ENCODE measurements around the gene RAB21.
"Not testable (repeated sequence)": the region's sequence is repeated elsewhere in the genome, so short reads cannot be mapped to it uniquely, and the experiment has no call there.

The RAB21 gene

DNA sequence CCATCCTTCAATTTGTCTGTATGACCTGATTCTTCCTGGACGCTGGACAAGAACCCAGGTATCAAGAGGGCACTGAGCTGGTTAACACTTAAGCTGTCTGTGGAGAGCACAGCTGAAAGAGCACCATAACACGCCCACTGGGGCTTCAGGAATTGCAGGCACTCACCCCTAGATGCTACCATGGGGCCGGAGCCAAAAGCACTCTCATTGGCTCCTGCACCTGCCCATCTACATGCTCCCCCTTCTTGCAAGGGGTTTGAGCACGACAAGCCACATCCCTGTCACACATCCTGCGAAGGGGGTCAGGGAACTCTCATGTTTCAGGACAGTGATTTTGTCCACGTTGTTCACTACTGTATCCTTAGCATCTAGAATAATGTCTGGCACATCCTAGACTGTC lies 49.8 kb downstream of the RAB21 start:
- no peak for DNase-seq

DNA sequence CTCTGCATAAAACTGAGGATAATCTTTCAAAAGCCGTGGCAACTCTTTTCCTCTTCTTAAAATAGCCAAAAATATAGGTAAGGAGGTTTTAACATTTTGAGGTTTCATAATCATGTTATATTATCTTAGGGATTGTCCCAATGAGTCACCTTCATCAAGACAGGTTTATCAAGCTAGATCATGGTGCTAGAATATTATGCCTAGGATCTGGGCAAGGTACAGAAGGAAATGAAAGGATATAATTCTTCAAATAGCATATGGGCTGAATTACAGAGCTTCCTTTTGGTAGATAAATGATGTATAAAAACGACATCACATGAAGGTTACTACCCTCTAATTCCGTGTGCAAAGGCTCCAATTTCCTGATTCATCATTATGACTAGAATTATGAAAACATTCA lies 56.3 kb downstream of the RAB21 start:
- DNase-seq = no peak

DNA sequence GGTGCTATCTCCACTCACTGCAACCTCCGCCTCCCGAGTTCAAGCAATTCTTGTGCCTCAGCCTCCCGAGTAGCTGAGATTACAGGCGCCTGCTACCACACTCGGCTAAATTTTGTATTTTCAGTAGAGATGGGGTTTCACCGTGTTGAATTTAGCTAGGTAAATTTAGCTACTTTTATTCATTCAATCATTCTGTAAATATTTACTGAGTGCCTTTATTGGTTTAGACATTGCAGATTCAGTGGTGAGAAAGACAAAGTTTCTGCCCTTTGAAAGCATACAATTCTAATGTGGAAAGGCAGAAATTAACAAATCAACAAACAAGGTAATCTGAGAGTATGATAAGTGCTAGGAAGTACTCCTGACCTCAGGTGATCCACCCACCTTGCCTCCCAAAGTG lies 60.6 kb downstream of the RAB21 start:
- DNase-seq = not testable (repeated sequence)

DNA sequence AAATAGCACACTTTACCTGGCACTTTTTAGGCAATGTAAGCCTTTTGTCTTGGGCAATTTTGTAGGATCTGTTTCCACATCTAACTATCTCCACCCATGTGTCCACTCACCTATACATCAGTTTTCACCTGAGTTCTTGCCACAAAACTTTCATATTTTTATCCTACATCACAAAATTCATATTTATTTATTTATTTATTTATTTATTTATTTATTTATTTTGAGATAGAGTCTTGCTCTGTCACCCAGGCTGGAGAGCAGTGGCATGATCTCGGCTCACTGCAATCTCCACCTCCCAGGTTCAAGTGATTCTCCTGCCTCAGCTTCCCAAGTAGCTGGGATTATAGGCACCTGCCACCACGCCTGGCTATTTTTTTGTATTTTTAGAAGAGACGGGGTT lies 67.4 kb downstream of the RAB21 start:
- DNase-seq = not testable (repeated sequence)

DNA sequence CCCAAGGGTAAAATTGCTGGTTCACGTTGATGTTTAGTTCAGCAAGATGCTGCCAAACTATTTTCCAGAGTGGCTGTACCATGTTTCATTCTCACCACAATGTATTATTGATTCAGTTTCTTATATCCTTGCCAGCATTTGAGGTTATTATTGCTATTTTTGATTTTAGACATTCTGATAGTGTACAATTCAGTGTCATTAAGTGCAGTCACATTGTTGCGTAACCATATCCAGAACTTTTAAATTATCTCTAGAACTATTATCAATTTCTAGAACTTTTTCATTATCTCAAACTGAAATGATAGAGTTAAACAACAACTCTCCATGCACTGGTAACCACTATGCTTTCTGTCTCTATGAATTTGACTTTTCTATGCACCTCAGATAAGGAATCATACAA lies 74.2 kb downstream of the RAB21 start:
- DNase-seq = no peak

DNA sequence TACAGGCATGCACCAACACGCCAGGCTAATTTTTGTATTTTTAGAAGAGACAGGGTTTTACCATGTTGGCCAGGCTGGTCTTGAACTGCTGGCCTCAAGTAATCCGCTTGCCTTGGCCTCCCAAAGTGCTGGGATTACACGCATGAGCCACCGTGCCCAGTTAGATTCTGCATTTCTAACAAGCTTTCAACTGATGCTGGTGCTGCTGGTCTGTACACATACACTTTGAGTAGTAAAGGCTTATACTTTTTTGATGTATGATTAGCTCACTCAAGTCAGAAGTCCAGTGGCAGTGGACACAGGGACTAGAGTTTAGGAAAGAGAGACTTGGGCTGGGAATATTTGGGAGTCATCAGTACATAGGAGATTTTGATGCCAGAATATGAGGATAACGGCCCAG lies 82.7 kb downstream of the RAB21 start:
- no peak for DNase-seq

DNA sequence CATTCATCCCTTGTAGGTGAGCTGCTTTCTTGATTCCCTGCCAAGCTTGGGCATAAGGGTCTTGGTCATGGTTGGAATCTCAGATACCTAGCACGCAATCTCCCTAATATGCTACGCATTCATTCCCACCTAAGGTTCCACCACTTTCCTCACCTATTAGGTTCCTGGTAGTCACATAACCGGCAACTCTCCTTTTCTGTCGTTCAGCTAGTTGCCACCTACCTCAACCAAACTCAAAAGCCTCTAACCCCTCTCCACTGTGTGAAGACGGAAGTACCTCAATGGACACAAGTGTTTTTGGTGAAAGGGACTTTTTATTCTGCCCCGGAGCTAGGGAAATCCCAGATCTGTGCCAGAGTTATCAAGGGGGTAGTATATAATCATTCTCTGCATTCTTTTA lies 83.6 kb downstream of the RAB21 start:
- DNase-seq = no peak

DNA sequence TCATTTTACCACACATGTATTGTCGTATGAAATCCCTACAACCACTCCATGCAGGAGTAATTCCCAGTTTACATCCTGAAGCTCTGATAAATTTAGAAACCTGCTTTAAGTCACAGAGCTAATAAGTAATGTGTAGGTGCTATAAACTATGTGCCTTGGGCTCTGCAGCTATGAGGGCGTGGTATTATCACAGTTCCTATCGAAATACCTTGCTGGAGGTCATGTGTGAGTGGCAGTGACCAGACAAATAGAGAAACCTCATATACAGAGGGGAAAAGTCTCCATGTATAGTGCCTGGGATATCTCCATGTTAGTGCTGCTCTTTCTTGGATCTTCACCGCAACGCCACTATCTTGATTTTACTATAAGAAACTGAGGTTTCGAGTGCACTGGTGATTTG lies 84.0 kb downstream of the RAB21 start:
- DNase-seq = no peak

DNA sequence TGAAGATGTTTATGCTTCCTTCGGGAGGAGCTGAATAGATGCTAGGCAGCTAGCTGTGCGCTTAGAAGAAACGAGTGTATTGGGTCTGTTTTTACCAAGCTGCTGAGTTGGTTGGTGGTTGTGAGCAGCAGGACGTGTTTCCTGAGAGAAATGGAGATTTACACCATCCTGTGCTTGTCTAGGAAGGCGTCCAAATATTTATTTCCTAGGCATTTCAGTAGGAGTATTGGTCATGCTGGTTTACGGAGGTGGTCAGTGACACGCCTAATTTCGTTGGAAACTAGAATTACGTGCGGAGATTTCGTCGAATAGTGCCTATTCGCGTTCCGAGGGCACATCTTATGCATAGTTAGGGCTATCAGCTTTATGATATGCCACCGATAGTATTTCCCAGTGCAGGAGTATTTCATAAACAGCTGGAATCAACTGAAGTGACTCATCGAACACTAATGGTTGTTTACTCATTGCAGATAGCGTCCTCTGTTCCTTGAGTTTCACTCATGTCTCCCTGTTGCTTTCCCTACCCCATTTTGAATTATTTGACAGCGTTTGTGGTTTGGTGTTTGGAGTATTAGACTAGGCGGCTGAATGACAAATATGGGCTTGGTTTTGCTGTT lies 85.7 kb downstream of the RAB21 start:
- no peak for DNase-seq

DNA sequence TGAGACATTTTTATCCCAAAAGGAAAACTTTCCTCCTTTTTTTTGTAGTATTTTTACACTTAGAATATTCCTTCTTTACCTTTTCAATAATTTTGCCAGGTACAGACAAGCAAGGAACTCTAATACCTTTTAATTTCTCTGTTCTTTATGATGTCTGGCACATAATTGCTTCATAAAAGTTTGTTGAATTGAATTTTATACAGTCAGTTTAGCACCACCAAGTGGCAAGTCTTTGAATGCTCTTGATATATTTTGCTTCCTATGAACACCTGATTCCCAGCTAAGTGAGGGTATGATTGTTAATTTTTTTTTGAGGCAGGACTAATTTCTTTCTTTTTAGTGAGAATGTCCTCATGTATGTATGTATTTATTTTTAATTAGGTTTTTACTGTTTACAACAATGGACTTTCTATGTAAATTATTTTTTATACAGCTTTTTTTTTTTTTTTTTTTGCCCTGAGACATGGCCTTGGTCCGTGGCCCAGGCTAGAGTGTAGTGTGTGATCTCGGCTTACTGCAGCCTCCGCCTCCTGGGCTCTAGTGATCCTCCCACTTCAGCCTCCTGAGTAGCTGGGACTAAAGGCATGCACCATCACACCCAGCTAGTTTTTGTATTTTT lies 91.8 kb downstream of the RAB21 start:
- no peak for DNase-seq

DNA sequence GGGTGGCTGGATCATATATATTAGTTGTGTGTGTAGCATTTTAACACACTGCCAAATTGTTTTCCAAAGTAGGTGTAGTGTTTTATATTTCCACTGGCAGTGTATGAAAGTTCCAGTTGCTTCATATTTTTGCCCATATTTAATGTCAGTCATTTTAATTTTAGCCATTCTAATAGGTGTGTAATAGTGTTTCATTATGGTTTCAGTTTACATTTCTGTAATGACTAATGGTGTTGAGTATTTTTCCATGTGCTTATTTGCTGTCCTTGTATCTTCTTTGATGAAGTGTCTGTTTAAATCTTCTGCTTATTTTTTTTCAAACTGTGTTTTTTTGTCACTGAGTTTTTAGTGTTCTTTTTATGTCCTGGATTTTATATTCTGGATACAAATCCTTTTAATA lies 93.5 kb downstream of the RAB21 start:
- no peak for DNase-seq

DNA sequence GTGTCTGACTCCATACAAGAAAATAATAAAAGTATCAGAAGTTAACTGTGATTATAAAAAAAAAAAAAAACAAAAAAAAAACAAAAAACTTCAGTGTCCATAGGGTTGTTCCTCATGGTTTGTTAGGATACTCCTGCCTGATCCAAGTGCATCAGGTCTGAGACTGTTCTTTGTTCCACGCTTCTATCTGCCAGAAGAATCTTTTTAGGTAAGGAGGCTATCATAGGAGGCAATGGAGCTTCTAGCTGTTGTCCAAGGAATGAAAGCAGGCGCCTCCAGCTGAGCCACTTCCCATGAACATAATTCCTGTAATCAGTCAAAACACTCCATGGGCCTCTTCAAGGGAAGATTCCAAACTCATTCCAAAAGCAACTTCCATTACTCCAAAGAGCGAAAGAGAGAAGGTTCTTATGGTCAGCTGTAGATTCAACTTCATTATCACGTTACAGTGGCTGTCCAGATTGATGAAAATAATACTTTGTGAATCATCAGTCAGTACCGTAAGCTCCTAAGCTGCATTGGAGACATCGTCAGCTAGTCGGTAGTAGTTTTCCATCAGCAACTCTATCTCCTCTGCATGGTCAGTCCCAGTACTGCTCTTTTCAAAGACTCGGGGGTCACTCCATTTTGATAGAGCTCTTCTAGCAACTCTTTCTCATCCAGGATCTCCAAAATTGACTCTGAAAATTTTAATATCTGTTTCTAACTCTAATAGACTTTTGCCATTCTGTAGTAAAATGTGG lies 94.6 kb downstream of the RAB21 start:
- DNase-seq = no peak

Data from activated CD4-positive, CD25-positive, alpha-beta regulatory T cell treated with anti-CD3 and anti-CD28 coated beads, Interleukin-2, amount 50 U/mL, for 72 hours (primary cell).